Hepatocyte (in vitro differentiated cells): ENCODE results near the gene SOBP.

Experiments
- CTCF ChIP-seq: fragments of 200-600 bp; sonication (generic); IDR thresholded peaks from 2 replicates; pipeline ENCODE4 v1.5.1; 2016; ENCODE audit warnings: antibody characterized with exemption, mild to moderate bottlenecking; ENCODE audit not compliant: poor library complexity
- EZH2phosphoT487 ChIP-seq: fragments of 200-600 bp; sonication (generic); IDR thresholded peaks from one replicate; pipeline ENCODE4 v1.6.1; 2018; ENCODE audit warnings: antibody characterized with exemption, mild to moderate bottlenecking, low read depth, moderate library complexity; ENCODE audit not compliant: unreplicated experiment, severe bottlenecking

- TF ChIP-seq CTCF, result no peak
- TF ChIP-seq EZH2phosphoT487, result no peak
Measured at GRCh38 chr6:107572886-107573285, 83.0 kb downstream of the SOBP start.
